ENCODE data around the gene GLS2. TPM values are rescaled to one million over a fixed set of nuclear protein-coding genes. Genes with fewer than 3 reads are reported as not detected.

The GLS2 gene
- total and polyA plus RNA-seq, 2 donors (not counting 3 experiments of a cell fraction or from before 2014, with no cell fraction given), result 0.04 to 0.33 TPM

DNA sequence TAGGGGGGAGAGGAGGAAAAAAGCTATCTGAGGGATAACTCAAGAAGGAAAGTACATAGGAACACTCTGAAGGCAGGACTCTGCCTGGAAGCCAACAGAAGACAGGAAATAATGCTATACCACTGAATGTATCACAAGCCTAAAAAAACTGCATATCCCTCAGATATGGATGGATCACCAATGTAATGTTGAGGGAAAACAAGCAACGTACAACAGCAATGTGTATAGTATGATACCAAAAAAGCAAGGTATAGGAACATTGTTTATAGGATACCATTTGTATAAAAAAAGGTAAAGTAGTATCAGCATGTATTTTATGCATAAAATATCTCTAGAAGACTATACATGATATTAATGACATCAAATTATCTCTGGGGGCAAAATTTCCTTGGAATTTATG is 3.4 kb downstream of the GLS2 start:
- ChIA-PET CTCF (no interaction called here), POLR2A (no interaction called here)
- no peaks in the 10 kb centered on the region for H3K9me1 ChIP-seq (replicated peaks; ENCODE audit: control insufficient read depth, extremely low read depth, insufficient read depth, low read length)
- H4K20me1 ChIP-seq (replicated peaks; ENCODE audit: control insufficient read depth, extremely low read depth, insufficient read depth, low read length), result no peaks in the 10 kb centered on the region
- no peak overlapping the region for H3K4me2 ChIP-seq (ENCODE audit: insufficient read depth, low read length)
- H3K4me1 ChIP-seq (ENCODE audit: control insufficient read depth, extremely low read depth, insufficient read depth, low read length), result peaks cover 4% of the 10 kb centered on the region
- no peak overlapping the region for H3K27ac ChIP-seq (ENCODE audit: insufficient read depth, low read depth, low read length)
- FAIRE-seq (no peak), DNase-seq (ENCODE audit: low read depth, low spot score) (no peak)
- no peaks in the 10 kb centered on the region for H3K79me2 ChIP-seq (ENCODE audit: control insufficient read depth, insufficient read depth, low read length)
- BruUV-seq (replicated peaks), result no TSS peak
- no peak overlapping the region for H3K4me3 ChIP-seq (replicated peaks in 1 of 3; ENCODE audit: insufficient read depth in 1 of 3, low read depth in 1 of 3, low read length in 3 of 3)
- dilution Hi-C loops (cut with MboI; ENCODE audit: extremely low pct_ligation_motif_present, low sequenced_read_pairs) (no loop called here), intact Hi-C loops (cut with micrococcal nuclease) (no loop called here)
- H3K9ac ChIP-seq (replicated peaks; ENCODE audit: extremely low read depth, insufficient read depth, low read length), result no peak overlapping the region
- H2AFZ ChIP-seq (ENCODE audit: low read depth, low read length), result no peak overlapping the region
- no peaks in the 10 kb centered on the region for H3K9me3 ChIP-seq (replicated peaks; ENCODE audit: control insufficient read depth, insufficient read depth, low read length)
- no peaks in the 10 kb centered on the region for H3K36me3 ChIP-seq (ENCODE audit: control insufficient read depth in 2 of 2, extremely low read depth in 1 of 2, insufficient read depth in 2 of 2, low read length in 2 of 2)
- TF ChIP-seq EZH2 (IDR thresholded peaks at IDR 0.05; ENCODE audit: borderline replicate concordance, low read depth, low read length, severe bottlenecking), result no peak
- no peak for TF ChIP-seq MYC (IDR thresholded peaks at IDR 0.05; ENCODE audit: low read depth, low read length)
- TF ChIP-seq MAX (IDR thresholded peaks at IDR 0.05; ENCODE audit: insufficient read depth, insufficient read length), result no peak
- peaks cover 11 to 23% of the 10 kb centered on the region in 2 experiments for H3K27me3 ChIP-seq (ENCODE audit: control insufficient read depth in 2 of 2, insufficient read depth in 2 of 2, low read length in 2 of 2)

- Histone ChIP-seq H3K4me3 (replicated peaks in 1 of 3; ENCODE audit: insufficient read depth in 1 of 3, low read depth in 1 of 3, low read length in 3 of 3) (no peak overlapping the region), H3K4me1 (ENCODE audit: control insufficient read depth, extremely low read depth, insufficient read depth, low read length) (no peaks in the 10 kb centered on the region), H2AFZ (ENCODE audit: low read depth, low read length) (no peak overlapping the region), H3K9ac (replicated peaks; ENCODE audit: extremely low read depth, insufficient read depth, low read length) (no peak overlapping the region), H4K20me1 (replicated peaks; ENCODE audit: control insufficient read depth, extremely low read depth, insufficient read depth, low read length) (no peaks in the 10 kb centered on the region), H3K9me1 (replicated peaks; ENCODE audit: control insufficient read depth, extremely low read depth, insufficient read depth, low read length) (no peaks in the 10 kb centered on the region), H3K4me2 (ENCODE audit: insufficient read depth, low read length) (no peak overlapping the region), H3K27ac (ENCODE audit: insufficient read depth, low read depth, low read length) (no peak overlapping the region), H3K36me3 (ENCODE audit: control insufficient read depth in 2 of 2, extremely low read depth in 1 of 2, insufficient read depth in 2 of 2, low read length in 2 of 2) (no peaks in the 10 kb centered on the region), H3K27me3 (ENCODE audit: control insufficient read depth in 2 of 2, insufficient read depth in 2 of 2, low read length in 2 of 2) (no peaks in the 10 kb centered on the region), H3K9me3 (replicated peaks; ENCODE audit: control insufficient read depth, insufficient read depth, low read length) (no peaks in the 10 kb centered on the region), H3K79me2 (ENCODE audit: control insufficient read depth, insufficient read depth, low read length) (no peaks in the 10 kb centered on the region)
- ChIA-PET POLR2A (no interaction called here), CTCF (interaction anchor here (1.5 kb wide), 1 partner anchor 15 kb away, joined by 3 read pairs; no protein-coding TSS in a partner anchor)
- no TSS peak for BruUV-seq (replicated peaks)
- intact Hi-C loops (cut with micrococcal nuclease), result no loop called here
- no peak for DNase-seq (ENCODE audit: low read depth, low spot score)
- FAIRE-seq, result no peak
- no peak for TF ChIP-seq POLR2AphosphoS5 (IDR thresholded peaks at IDR 0.05; ENCODE audit: insufficient read depth, low read depth, low read length)
- TF ChIP-seq MAX (IDR thresholded peaks at IDR 0.05; ENCODE audit: insufficient read depth, insufficient read length), result no peak
- TF ChIP-seq FOS (IDR thresholded peaks at IDR 0.05; ENCODE audit: borderline replicate concordance, insufficient read depth, low read length), result no peak
- no peak for TF ChIP-seq GATA2 (IDR thresholded peaks at IDR 0.05; ENCODE audit: insufficient read depth, insufficient read length, low read depth, low read length)
- dilution Hi-C loops (cut with MboI; ENCODE audit: extremely low pct_ligation_motif_present, low sequenced_read_pairs), result no loop called here
These were observed 8.3 kb downstream of the GLS2 start for GRCh38 chr12:56479625-56480024.

Data from endothelial cell of umbilical vein (primary cell).